ENCODE results near the gene GPATCH8.

- TF ChIP-seq POLR2A (IDR thresholded peaks at IDR 0.05), result no peak
- no peak for TF ChIP-seq CTCF (IDR thresholded peaks at IDR 0.05)
These were observed 94.4 kb downstream of the GPATCH8 start for GRCh38 chr17:44408786-44409185.

All from body of pancreas (tissue), 4 donors.